Measurements from ENCODE around the gene GPR183.

Gene GPR183

DNA sequence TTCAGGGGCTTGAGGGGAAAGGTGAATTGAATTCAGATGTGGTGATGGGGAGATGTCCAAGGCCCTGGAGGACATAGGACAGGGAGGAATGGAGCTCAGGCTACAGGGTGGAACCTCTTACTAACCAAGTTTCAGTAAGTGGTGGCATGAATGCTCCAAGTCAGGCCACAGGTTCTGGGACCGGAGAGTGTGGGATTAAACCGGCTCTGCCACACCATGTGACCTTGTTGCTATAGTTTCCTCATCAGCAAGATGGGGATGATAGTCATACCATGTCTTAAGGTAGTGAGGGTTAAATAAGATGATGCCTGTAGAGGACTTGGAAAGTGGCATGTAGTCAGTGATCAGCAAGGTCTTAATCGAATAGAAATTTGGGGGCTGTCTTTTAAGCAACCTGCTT, 16.3 kb downstream of the GPR183 start:
- DNase-seq, result no peak

- no peak for DNase-seq
Observed at GRCh38 chr13:99289674-99290337, 17.4 kb downstream of the GPR183 start.

DNA sequence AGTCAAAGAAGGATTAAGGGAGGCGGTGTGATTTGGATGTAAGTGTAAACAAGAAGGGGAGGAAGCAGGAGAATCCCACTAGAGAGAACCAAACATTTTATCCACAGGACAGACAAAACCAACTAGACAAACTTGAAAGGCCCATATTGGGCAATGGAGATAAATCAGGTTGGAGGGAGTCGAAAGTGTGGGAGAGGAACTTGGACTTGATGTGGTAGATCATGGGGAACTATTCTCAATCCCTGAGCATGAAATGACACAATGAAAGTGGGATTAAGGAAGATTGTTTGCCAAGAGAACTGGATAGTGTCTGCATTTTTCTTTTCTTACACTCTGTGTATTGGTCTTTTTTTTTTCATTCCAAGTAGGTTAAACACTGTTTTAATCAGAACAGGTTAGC, 17.9 kb downstream of the GPR183 start:
- DNase-seq, result no peak

- no peak for DNase-seq
Observed at GRCh38 chr13:99288089-99288488, 19.1 kb downstream of the GPR183 start.

GRCh38 chr13:99287551-99287950, 19.6 kb downstream of the GPR183 start:
- DNase-seq, result no peak

- DNase-seq, result no peak
Observed at GRCh38 chr13:99285432-99286182, 21.6 kb downstream of the GPR183 start.

DNA sequence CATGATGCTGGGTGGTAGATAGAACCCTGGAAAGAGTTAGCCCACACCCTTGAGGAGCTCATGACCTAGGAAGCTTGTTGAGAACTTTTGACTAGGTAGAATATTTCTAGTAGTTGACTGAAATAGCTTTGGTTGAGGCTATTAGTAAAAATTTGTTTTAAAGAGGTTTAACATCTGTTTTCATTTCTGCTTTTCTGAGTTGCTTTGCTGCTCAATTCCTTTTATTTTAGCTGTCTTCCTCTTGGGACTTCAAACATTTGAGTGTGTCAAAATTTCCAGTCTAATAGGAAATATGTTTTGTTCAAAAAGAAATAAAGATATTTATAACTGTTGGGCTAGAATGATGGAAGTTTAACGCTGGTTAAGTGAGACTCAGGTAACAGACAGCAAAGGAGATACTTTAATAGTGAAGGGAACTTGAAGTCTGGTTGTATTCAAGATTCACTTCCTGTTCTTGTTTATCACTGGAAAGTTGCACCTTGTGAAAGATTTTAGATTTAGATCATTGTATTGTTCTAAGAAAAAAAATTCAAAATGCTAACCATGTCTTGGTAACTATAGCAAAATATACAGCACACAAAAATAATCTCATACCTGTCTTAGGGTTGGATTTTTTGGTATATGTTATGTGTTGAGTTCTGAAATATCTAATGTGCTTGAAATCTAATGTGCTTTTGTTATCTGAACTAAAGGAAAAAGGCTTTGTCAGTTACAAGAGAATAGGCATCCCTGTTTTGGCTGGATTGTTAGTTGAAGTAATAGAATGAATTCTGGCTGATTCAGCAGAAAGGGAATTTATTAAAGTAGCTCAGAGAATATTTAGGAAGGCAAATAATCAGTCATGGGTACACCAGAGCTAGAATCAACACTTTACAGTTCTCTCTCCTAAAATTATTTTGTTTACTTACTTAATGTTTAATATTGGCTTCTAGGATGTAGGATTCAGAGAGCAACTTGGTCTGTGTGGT, 24.7 kb downstream of the GPR183 start:
- peak; percentile 51 for DNase-seq

GRCh38 chr13:99281811-99282263, 25.4 kb downstream of the GPR183 start:
- no peak for DNase-seq

DNA sequence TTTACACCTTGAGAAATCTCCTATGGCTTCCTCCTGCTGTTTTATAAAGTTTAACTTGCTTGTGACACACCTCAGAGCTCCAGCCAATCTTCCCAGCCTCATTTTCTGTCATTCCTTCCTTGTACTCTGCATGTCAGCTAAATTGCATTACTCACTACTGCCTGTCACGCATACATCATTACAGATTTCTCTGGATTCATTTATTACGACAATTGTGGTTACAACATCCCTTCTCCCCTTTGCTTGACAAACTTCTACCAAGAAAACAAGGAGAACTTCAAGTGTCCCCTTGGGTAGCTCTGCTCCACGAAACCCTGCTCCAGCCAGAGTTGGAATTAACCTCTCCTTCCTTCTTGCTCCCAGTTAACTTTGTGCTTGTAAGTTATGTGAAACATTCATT, 27.0 kb downstream of the GPR183 start:
- DNase-seq, result peak; percentile 75

- no peak for DNase-seq
Observed at GRCh38 chr13:99279637-99280036, 27.6 kb downstream of the GPR183 start.

DNA sequence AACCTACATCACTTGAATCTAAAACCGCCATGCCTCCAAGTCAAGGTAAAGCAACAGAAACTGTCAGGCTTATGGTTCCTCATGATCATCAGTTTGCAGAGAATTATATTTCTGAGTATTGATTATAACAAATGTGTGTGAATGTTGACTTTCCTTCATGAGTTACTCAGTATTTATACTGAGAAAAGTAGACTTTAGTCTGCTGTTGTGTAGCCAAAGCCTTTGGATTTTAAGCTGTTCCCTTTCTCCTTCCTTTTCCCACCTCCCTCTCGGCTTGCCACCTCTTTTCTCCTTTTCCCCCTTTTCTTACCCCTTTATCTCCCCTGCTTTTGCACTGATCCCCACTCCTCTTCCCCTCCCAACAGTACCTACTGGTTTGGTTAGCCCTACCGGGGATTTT, 28.4 kb downstream of the GPR183 start:
- DNase-seq, result no peak

GRCh38 chr13:99278200-99278599, 29.0 kb downstream of the GPR183 start:
- no peak for DNase-seq

DNA sequence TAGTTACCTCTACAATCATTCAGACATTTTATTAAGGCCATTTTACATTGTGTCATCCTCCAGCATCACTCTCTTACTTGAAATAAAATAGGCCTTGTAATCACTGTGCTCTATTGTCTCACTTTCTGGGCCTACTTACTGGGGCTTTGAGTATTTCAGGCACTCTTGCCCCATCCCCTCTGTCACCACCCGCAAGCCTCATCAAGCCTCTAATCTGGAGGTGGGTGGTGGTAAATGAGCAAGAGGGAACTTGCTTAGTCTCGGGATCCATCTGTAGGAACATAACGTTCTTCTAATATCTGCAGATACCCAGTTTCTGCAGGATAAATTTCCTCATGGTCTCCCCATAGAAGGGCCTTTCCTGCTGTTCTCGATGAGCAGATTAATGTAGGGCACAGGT, 29.6 kb downstream of the GPR183 start:
- DNase-seq, result no peak

DNA sequence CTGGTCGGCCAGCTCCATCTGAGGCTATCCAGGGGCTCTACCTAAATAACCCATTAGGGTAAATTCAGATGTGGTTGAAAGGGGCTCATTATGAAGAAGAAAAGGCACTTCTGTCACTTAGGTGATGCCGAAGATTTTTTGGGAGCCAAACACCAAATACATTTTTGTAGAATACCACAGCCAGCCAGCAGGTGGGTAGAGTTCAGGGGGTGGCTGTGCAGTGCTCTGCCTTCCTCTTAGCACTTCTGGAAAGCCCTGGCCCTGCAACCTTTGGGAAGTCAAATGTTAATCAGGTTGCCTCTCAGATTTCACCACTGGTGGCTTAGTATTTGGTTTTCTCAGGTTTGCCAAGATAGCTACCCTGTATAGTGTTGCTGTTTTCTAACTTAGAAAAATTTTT, 30.5 kb downstream of the GPR183 start:
- DNase-seq, result no peak

DNA sequence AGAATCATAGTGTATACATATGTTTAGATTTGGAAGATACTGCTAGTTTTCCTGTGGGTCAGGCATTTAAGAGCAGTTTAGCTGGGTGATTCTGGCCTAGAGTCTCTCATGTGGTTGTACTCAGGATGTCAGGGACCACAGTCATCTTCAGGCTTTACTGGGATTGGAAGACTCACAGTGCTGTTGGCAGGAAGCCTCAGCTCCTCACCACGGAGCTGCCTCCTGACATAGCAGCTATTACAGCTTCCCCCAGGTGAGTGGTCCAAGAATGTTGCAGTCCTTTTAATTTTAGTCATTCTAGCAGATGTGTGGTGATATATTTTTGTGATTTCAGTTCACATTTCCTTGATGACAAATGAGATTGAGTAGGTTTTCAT, 32.1 kb downstream of the GPR183 start:
- peak; percentile 50 for DNase-seq

DNA sequence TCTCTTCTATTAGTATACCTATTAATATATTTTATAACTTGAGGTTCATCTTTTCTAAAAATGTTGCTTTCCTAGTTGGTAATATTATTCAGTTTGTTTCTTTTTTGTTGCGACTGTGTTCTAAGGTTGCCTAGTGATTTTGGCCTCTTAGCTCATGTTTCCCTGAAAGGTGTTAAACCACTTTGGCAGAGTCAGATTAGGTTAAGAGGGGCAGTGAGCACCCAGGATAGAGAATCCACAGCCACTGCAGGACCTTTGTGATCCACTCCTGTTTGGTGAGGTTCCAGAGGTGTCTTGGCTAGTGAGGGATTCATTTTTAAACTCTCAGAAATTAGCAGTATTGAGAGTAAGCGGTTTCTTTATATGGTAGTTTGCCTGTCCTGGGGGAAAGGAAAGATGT, 34.1 kb downstream of the GPR183 start:
- no peak for DNase-seq

DNA sequence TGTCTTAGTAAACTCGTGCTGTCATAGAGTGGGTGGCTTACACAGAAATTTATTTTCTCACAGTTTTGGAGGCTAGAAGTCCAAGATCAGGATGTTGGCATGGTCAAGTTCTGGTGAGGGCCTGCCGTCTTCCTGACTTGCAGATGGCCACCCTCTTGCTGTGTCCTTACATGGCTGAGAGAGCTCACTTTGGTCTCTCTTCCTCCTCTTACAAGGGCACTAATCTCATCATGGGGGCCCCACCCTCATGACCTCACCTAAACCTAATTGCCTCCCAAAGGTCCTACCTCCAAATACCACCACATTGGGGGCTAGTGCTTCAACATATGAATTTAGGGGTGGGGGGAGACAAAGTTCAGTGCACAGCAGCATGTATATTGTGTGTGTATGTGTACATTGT, 34.7 kb downstream of the GPR183 start:
- no peak for DNase-seq

GRCh38 chr13:99271249-99271648, 36.0 kb downstream of the GPR183 start:
- no peak for DNase-seq

DNA sequence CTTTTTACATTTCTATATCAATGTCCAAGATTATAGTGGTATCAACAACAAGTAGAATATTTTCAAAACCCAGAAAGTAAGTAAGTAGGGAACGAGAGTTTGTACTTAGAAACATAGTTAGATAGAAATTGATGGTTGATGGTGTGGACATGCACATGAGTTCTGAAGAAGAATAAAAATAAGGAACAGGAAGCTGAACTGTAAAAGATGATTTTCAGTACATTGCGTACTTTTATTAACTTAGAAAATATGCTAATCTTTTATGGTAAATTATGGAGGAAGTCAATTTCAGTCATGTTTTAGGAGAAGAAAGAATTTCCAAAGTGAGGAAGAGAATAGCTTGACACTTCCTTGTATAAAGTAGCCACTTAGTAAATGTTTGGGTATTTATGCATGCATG, 36.7 kb downstream of the GPR183 start:
- no peak for DNase-seq

DNA sequence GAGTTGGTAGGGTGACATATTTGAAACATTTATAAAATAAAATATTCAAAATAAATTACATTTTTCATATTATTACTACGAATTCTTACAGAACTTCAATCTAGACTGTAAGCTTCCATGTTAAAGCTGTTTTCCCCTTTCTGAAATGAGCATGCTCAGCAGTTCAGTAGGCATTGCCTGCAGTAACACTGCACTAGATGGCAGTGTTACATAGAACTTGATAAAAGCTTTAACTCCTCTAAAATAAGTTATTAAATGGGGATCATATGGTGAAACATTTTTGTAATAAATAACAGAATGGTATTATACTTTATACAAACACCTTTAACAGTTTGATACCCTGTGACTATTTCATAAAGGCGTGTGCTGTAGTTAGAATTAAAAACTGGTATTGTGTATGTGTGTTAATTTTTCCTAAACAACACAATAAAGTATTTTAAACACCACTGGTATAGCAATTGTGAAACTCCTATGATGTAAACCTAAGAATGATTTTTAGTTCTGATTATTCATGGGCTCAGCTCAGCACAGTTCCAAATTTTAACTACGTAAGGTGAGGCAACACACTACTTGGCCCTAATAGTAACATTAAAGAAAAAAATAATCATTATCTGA, 37.5 kb downstream of the GPR183 start:
- peak; percentile 68 for DNase-seq

DNA sequence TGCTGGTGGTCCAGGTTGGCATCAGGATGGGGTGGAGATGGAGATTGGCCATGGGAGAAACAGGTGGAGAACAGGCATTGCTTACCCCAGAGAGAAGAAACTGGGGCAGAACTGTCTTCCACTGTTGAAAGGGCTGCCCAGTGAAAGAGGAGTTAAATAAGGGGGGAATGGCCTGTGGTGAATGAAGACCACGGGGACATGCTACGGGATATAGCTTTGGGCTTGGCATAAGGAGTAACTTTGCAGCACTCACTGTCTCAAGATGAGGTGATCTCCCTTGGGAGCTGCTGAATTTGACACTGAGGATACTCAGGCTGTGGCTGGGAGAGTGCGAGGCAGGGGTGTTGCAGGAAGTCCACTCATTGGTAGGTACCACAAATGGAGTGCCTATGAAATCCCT, 38.4 kb downstream of the GPR183 start:
- DNase-seq, result no peak

- no peak for DNase-seq
Observed at GRCh38 chr13:99267927-99268326, 39.3 kb downstream of the GPR183 start.

- DNase-seq, result no peak
Observed at GRCh38 chr13:99266827-99267226, 40.4 kb downstream of the GPR183 start.

Measured in fibroblast of skin of back (primary cell).